ENCODE results near the gene JPH4.
"Not testable (repeated sequence)": the region's sequence is repeated elsewhere in the genome, so short reads cannot be mapped to it uniquely, and the experiment has no call there.

JPH4 gene

DNA sequence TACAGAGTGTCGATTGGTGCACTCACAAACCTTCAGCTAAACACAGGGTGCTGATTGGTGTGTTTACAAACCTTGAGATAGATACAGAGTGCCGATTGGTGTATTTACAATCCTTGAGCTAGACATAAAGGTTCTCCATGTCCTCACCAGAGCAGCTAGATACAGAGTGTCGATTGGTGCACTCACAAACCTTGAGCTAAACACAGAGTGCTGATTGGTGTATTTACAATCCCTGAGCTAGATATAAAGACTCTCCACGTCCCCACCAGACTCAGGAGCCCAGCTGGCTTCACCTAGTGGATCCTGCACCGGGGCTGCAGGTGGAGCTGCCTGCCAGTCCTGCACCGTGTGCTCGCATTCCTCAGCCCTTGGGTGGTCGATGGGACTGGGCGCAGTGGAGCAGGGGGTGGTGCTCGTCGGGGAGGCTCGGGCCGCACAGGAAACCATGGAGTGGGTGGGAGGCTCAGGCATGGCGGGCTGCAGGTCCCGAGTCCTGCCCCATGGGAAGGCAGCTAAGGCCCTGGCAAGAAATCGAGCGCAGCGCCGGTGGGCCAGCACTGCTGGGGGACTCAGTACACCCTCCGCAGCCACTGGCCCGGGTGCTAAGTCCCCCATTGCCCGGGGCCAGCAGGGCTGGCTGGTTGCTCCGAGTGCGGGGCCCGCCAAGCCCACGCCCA, 6.1 kb upstream of the JPH4 start:
- H3K27ac ChIP-seq (ENCODE audit: low read length); H3K36me3 ChIP-seq (ENCODE audit: control insufficient read depth, low read depth, low read length); H3K4me3 ChIP-seq (ENCODE audit: low read length): not testable (repeated sequence)

DNA sequence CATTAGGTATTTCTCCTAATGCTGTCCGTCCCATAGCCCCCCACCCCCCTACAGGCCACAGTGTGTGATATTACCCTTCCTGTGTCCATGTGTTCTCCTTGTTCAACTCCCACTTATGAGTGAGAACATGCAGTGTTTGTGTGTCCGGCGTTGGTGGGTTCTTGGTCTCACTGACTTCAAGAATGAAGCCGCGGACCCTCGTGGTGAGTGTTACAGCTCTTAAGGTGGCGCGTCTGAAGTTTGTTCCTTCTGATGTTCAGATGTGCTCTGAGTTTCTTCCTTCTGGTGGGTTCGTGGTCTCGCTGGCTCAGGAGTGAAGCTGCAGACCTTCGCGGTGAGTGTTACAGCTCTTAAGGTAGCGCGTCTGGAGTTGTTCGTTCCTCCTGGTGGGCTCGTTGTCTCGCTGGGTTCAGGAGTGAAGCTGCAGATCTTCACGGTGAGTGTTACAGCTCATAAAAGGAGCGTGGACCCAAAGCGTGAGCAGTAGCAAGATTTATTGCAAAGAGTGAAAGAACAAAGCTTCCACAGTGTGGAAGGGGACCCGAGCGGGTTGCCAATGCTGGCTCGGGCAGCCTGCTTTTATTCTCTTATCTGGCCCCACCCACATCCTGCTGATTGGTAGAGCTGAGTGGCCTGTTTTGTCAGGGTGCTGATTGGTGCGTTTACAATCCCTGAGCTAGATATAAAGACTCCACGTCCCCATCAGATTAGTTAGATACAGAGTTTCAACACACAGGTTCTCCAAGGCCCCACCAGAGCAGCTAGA, 5.4 kb upstream of the JPH4 start:
- peaks cover 12% of the 10 kb centered on the region for H3K4me1 ChIP-seq (ENCODE audit: control insufficient read depth, low read depth, low read length)
- not testable (repeated sequence) for H3K27me3 ChIP-seq (ENCODE audit: control insufficient read depth, insufficient read depth, low read length); H3K4me3 ChIP-seq (ENCODE audit: low read length); H3K36me3 ChIP-seq (ENCODE audit: control insufficient read depth, low read depth, low read length); H3K9ac ChIP-seq (ENCODE audit: low read length); H3K27ac ChIP-seq (ENCODE audit: low read length); H3K9me3 ChIP-seq (ENCODE audit: control insufficient read depth, low read depth, low read length)

More for the DNA sequence above, 6.1 kb upstream of the JPH4 start:
- not testable (repeated sequence) for H3K4me1 ChIP-seq (ENCODE audit: control insufficient read depth, low read depth, low read length); H3K27me3 ChIP-seq (ENCODE audit: control insufficient read depth, insufficient read depth, low read length); H3K9ac ChIP-seq (ENCODE audit: low read length); H3K9me3 ChIP-seq (ENCODE audit: control insufficient read depth, low read depth, low read length)

DNA sequence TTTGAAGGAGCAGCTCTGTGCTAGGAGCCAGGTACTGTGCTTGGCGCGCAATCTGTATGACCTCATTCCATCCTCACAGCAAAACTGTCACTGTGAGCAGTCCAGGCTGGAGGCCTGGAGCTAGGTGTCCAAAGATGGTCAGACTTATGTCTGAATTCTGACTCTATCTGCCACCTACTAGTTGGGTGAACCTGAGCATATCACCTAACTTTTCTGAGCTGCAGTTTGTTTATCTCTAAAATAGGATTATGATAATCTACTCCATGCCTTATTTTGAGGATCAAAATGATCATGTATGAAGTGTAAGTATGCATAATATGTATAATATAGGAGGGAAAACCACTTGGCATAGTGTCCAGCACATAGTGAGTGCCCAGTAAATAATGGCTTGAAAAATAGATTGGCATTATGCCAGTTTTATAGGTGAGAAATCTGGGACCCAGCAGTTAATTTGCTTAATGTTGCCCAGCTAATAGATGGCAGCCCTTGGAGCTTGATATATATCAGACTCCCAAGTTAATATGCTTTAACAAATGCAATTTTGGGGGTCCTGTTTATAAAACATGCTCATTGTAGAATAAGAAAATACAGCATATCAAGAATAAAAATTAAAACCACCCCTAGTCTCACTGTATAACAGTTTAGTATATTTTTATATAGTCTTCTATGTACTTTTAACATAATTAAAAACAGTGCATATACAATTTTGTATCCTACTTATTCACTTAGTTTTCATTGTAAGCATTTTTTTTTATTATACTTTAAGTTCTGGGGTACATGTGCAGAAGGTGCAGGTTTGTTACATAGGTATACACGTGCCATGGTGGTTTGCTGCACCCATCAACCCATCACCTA, 4.5 kb upstream of the JPH4 start:
- H3K9me3 ChIP-seq (ENCODE audit: control insufficient read depth, low read depth, low read length): no peaks in the 10 kb centered on the region
- H3K27ac ChIP-seq (ENCODE audit: low read length): no peak overlapping the region
- no peaks in the 10 kb centered on the region for H3K36me3 ChIP-seq (ENCODE audit: control insufficient read depth, low read depth, low read length)
- no peak overlapping the region for H3K9ac ChIP-seq (ENCODE audit: low read length)
- no peaks in the 10 kb centered on the region for H3K27me3 ChIP-seq (ENCODE audit: control insufficient read depth, insufficient read depth, low read length)
- H3K4me3 ChIP-seq (ENCODE audit: low read length): no peak overlapping the region
- H3K4me1 ChIP-seq (ENCODE audit: control insufficient read depth, low read depth, low read length): peaks cover 10% of the 10 kb centered on the region

GRCh38 chr14:23580948-23581281, 2.3 kb upstream of the JPH4 start:
- H3K36me3 ChIP-seq (ENCODE audit: control insufficient read depth, low read depth, low read length): no peaks in the 10 kb centered on the region

DNA sequence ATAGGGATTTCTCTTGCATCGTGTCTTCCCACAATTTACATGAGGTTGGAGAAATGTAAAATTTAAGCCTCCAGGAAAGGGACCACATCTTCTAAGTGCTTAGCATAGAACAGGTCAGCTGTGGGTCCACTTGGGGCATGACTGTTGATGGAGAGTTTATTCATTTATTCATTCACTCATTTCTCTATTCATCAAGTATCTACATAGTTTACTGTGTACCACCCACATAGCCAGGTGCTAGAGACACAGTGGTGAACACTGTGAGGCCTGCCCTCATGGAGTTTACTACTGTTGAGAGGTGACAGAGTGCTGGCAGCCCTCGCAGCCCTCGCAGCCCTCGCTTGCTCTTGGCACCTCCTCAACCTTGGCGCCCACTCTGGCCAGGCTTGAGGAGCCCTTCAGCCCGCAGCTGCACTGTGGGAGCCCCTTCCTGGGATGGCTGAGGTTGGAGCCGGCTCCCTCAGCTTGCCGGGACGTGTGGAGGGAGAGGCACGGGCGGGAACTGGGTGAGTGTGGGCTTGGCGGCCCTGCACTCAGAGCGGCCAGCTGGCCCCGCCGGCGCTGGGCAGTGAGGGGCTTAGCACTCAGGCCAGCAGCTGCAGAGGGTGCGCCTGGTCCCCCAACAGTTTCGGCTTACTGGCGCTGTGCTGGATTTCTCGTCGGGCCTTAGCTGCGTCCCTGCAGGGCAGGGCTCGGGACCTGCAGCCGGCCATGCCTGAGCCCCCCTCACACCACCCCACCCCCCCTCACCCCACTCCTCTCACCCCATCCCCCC, 1.7 kb upstream of the JPH4 start:
- no peaks in the 10 kb centered on the region for H3K9me3 ChIP-seq (ENCODE audit: control insufficient read depth, low read depth, low read length)
- H3K27ac ChIP-seq (ENCODE audit: low read length): no peak overlapping the region
- peaks cover under 1% of the 10 kb centered on the region for H3K36me3 ChIP-seq (ENCODE audit: control insufficient read depth, low read depth, low read length)
- H3K4me1 ChIP-seq (ENCODE audit: control insufficient read depth, low read depth, low read length): peaks cover 10% of the 10 kb centered on the region
- no peak overlapping the region for H3K4me3 ChIP-seq (ENCODE audit: low read length)
- H3K9ac ChIP-seq (ENCODE audit: low read length): no peak overlapping the region
- peaks cover 11% of the 10 kb centered on the region for H3K27me3 ChIP-seq (ENCODE audit: control insufficient read depth, insufficient read depth, low read length)

More at GRCh38 chr14:23580948-23581281, 2.3 kb upstream of the JPH4 start:
- Histone ChIP-seq H3K27ac (ENCODE audit: low read length) (no peak overlapping the region), H3K9me3 (ENCODE audit: control insufficient read depth, low read depth, low read length) (no peaks in the 10 kb centered on the region), H3K4me3 (ENCODE audit: low read length) (no peak overlapping the region), H3K9ac (ENCODE audit: low read length) (no peak overlapping the region), H3K27me3 (ENCODE audit: control insufficient read depth, insufficient read depth, low read length) (peaks cover 11% of the 10 kb centered on the region), H3K4me1 (ENCODE audit: control insufficient read depth, low read depth, low read length) (peaks cover 10% of the 10 kb centered on the region)

DNA sequence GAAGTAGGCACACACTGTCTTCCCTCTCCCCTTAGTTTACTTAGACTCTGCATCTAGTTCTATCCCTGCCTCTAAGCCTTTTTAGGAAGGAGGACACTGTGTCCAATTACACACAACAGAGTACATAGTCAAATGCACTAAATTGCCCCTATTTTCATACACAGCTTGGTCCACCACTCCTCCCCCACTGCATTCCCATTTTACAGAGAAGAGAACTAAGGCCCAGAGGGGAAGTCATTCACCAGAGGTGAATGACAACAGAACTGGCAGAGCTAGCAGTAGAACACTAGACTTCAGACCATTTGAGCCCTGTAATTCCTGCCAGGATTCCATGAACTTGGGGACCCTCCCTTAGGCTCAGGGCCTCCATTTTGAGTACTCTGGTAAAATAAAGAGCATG, 1.1 kb upstream of the JPH4 start:
- H3K27ac ChIP-seq (ENCODE audit: low read length): no peak overlapping the region

GRCh38 chr14:23579311-23579630, 681 bp upstream of the JPH4 start:
- no peak overlapping the region for H3K9ac ChIP-seq (ENCODE audit: low read length)
- H3K27ac ChIP-seq (ENCODE audit: low read length): no peak overlapping the region
- peaks cover 4% of the 10 kb centered on the region for H3K36me3 ChIP-seq (ENCODE audit: control insufficient read depth, low read depth, low read length)
- H3K4me1 ChIP-seq (ENCODE audit: control insufficient read depth, low read depth, low read length): peaks cover 10% of the 10 kb centered on the region
- no peaks in the 10 kb centered on the region for H3K9me3 ChIP-seq (ENCODE audit: control insufficient read depth, low read depth, low read length)
- peaks cover 11% of the 10 kb centered on the region for H3K27me3 ChIP-seq (ENCODE audit: control insufficient read depth, insufficient read depth, low read length)
- H3K4me3 ChIP-seq (ENCODE audit: low read length): no peak overlapping the region

More for the DNA sequence above, 1.1 kb upstream of the JPH4 start:
- Histone ChIP-seq H3K4me1 (ENCODE audit: control insufficient read depth, low read depth, low read length) (peaks cover 10% of the 10 kb centered on the region), H3K9me3 (ENCODE audit: control insufficient read depth, low read depth, low read length) (no peaks in the 10 kb centered on the region), H3K4me3 (ENCODE audit: low read length) (no peak overlapping the region), H3K9ac (ENCODE audit: low read length) (no peak overlapping the region), H3K36me3 (ENCODE audit: control insufficient read depth, low read depth, low read length) (peaks cover 4% of the 10 kb centered on the region), H3K27me3 (ENCODE audit: control insufficient read depth, insufficient read depth, low read length) (peaks cover 11% of the 10 kb centered on the region)

DNA sequence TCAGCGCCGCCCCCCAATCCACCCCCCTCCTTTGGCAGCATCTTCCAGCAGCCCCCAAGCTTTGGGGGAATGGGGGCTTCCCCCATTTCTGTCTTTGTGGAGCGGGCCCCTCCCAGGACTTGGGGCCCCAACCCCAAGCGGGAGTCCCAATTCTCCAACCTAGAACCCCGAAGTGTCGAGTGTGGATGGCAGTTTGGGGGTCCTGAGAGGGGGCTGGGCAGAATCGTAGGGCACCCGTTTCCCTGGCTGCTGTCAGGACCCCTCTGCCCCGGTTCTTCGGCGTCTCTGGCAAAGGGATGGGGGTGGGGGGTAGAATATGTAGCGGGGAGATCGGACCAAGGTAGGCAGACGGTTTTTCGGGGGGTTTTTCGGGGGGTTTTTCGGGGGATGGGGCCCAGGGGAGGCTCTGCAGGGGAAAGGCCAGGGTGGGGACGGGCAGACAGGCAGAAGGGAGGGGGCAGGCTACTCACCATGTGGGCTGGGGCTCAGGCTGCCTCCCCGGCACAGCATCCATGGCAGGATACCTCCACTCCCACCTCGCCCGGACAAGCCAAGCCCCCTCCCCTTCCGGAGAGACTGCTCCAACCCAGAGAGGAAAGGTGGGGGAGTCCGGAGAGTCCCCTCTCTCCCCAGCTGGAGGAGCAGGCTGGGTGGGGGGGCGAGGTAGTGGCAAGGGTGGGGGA, 739 bp downstream of the JPH4 start:
- H3K4me3 ChIP-seq (ENCODE audit: low read length): peak overlapping the region; percentile 54
- no peak overlapping the region for H3K9ac ChIP-seq (ENCODE audit: low read length)
- no peaks in the 10 kb centered on the region for H3K9me3 ChIP-seq (ENCODE audit: control insufficient read depth, low read depth, low read length)
- H3K27me3 ChIP-seq (ENCODE audit: control insufficient read depth, insufficient read depth, low read length): peaks cover 11% of the 10 kb centered on the region
- peaks cover 10% of the 10 kb centered on the region for H3K4me1 ChIP-seq (ENCODE audit: control insufficient read depth, low read depth, low read length)
- no peak overlapping the region for H3K27ac ChIP-seq (ENCODE audit: low read length)
- H3K36me3 ChIP-seq (ENCODE audit: control insufficient read depth, low read depth, low read length): peaks cover 4% of the 10 kb centered on the region

GRCh38 chr14:23577004-23577681, 1.4 kb downstream of the JPH4 start:
- peak overlapping the region; percentile 54 for H3K4me3 ChIP-seq (ENCODE audit: low read length)
- no peaks in the 10 kb centered on the region for H3K9me3 ChIP-seq (ENCODE audit: control insufficient read depth, low read depth, low read length)
- H3K27ac ChIP-seq (ENCODE audit: low read length): no peak overlapping the region
- no peak overlapping the region for H3K9ac ChIP-seq (ENCODE audit: low read length)
- H3K36me3 ChIP-seq (ENCODE audit: control insufficient read depth, low read depth, low read length): peaks cover 4% of the 10 kb centered on the region
- H3K27me3 ChIP-seq (ENCODE audit: control insufficient read depth, insufficient read depth, low read length): peaks cover 11% of the 10 kb centered on the region
- H3K4me1 ChIP-seq (ENCODE audit: control insufficient read depth, low read depth, low read length): peaks cover 10% of the 10 kb centered on the region

- no peaks in the 10 kb centered on the region for H3K9me3 ChIP-seq (ENCODE audit: control insufficient read depth, low read depth, low read length)
- H3K9ac ChIP-seq (ENCODE audit: low read length): no peak overlapping the region
- H3K27me3 ChIP-seq (ENCODE audit: control insufficient read depth, insufficient read depth, low read length): peaks cover 11% of the 10 kb centered on the region
- no peak overlapping the region for H3K27ac ChIP-seq (ENCODE audit: low read length)
- H3K4me3 ChIP-seq (ENCODE audit: low read length): no peak overlapping the region
- H3K4me1 ChIP-seq (ENCODE audit: control insufficient read depth, low read depth, low read length): peaks cover 8% of the 10 kb centered on the region
- peaks cover 8% of the 10 kb centered on the region for H3K36me3 ChIP-seq (ENCODE audit: control insufficient read depth, low read depth, low read length)
Observed at GRCh38 chr14:23573384-23574015, 5.1 kb downstream of the JPH4 start.
